ENCODE measurements around the gene STMND1. TPM values are rescaled to one million over a fixed set of nuclear protein-coding genes. Genes with fewer than 3 reads are reported as not detected.

The STMND1 gene
- total RNA-seq, 1 donor = not detected

- no peak for DNase-seq (ENCODE audit: low read depth in 2 of 3, low spot score in 2 of 3)
Measured at GRCh38 chr6:17096652-17097051, 5.2 kb upstream of the STMND1 start.

GRCh38 chr6:17097982-17098381 is 3.9 kb upstream of the STMND1 start:
- no peak for DNase-seq (ENCODE audit: low read depth in 2 of 3, low spot score in 2 of 3)

- DNase-seq (ENCODE audit: low read depth in 2 of 3, low spot score in 2 of 3) = no peak
Measured at GRCh38 chr6:17098538-17098937, 3.3 kb upstream of the STMND1 start.

GRCh38 chr6:17099401-17100059 is 2.3 kb upstream of the STMND1 start:
- no peak for DNase-seq (ENCODE audit: low read depth in 2 of 3, low spot score in 2 of 3)

GRCh38 chr6:17100806-17101205 is 1.0 kb upstream of the STMND1 start:
- no peak for DNase-seq (ENCODE audit: low read depth in 2 of 3, low spot score in 2 of 3)

GRCh38 chr6:17102258-17102870 is 514 bp downstream of the STMND1 start:
- no peak for DNase-seq (ENCODE audit: low read depth in 2 of 3, low spot score in 2 of 3)

- DNase-seq (ENCODE audit: low read depth in 2 of 3, low spot score in 2 of 3) = peak in 1 of 3 donors; percentile 13
Measured at GRCh38 chr6:17103715-17104114, 1.9 kb downstream of the STMND1 start.

GRCh38 chr6:17107863-17108262 is 6.0 kb downstream of the STMND1 start:
- no peak for DNase-seq (ENCODE audit: low read depth in 2 of 3, low spot score in 2 of 3)

- DNase-seq (ENCODE audit: low read depth in 2 of 3, low spot score in 2 of 3) = no peak
Measured at GRCh38 chr6:17115251-17116116, 13.6 kb downstream of the STMND1 start.

- peak in 1 of 3 donors; percentile 3 for DNase-seq (ENCODE audit: low read depth in 2 of 3, low spot score in 2 of 3)
Measured at GRCh38 chr6:17116117-17116440, 14.2 kb downstream of the STMND1 start.

GRCh38 chr6:17120019-17120418 is 18.2 kb downstream of the STMND1 start:
- DNase-seq (ENCODE audit: low read depth in 2 of 3, low spot score in 2 of 3) = peak in 1 of 3 donors; percentile 9

GRCh38 chr6:17125407-17125806 is 23.6 kb downstream of the STMND1 start:
- no peak for DNase-seq (ENCODE audit: low read depth in 2 of 3, low spot score in 2 of 3)

GRCh38 chr6:17130786-17131185 is 28.9 kb downstream of the STMND1 start:
- DNase-seq (ENCODE audit: low read depth in 2 of 3, low spot score in 2 of 3) = no peak

GRCh38 chr6:17132967-17133366 is 31.1 kb downstream of the STMND1 start:
- no peak for DNase-seq (ENCODE audit: low read depth in 2 of 3, low spot score in 2 of 3)

GRCh38 chr6:17138033-17138432 is 36.2 kb downstream of the STMND1 start:
- DNase-seq (ENCODE audit: low read depth in 2 of 3, low spot score in 2 of 3) = no peak

GRCh38 chr6:17144016-17144415 is 42.2 kb downstream of the STMND1 start:
- DNase-seq (ENCODE audit: low read depth in 2 of 3, low spot score in 2 of 3) = no peak

- DNase-seq (ENCODE audit: low read depth in 2 of 3, low spot score in 2 of 3) = no peak
Measured at GRCh38 chr6:17149571-17149970, 47.7 kb downstream of the STMND1 start.

GRCh38 chr6:17150096-17150495 is 48.2 kb downstream of the STMND1 start:
- DNase-seq (ENCODE audit: low read depth in 2 of 3, low spot score in 2 of 3) = no peak

- DNase-seq (ENCODE audit: low read depth in 2 of 3, low spot score in 2 of 3) = no peak
Measured at GRCh38 chr6:17151888-17152287, 50.0 kb downstream of the STMND1 start.

- DNase-seq (ENCODE audit: low read depth in 2 of 3, low spot score in 2 of 3) = no peak
Measured at GRCh38 chr6:17152703-17153102, 50.9 kb downstream of the STMND1 start.

GRCh38 chr6:17156112-17156921 is 54.5 kb downstream of the STMND1 start:
- peak; percentile 35 to 86 (median 69) for DNase-seq (ENCODE audit: low read depth in 2 of 3, low spot score in 2 of 3)

All from hematopoietic multipotent progenitor cell (in vitro differentiated cells).